GM12801 (cell line): Measurements from ENCODE around the gene S100G.

Source experiments
- TF ChIP-seq, protein P1 (sequence below): IDR thresholded peaks from one replicate; pipeline ENCODE4 v1.5.1; 2011; ENCODE audit warnings: control low read depth; ENCODE audit not compliant: insufficient read length; ENCODE audit errors: extremely low read depth

S100G gene

DNA sequence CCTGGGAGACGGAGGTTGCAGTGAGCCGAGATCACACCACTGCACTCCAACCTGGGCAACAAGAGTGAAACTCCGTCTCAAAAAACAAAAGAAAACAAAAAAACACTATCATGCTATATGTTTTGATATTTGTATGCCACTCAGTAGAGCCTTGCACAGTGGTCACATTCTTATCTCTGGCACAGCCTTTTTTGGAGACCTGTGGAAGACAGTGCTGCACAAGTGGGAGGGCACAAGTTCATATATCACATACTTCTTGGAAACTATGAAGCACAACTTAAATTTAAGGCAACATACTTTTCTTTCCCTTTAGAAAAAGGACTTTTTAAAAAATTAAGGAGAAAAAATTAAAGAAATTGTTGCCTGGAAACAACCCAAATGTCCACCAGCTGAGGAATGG, 14.4 kb upstream of the S100G start:
- TF ChIP-seq, protein P1, sequence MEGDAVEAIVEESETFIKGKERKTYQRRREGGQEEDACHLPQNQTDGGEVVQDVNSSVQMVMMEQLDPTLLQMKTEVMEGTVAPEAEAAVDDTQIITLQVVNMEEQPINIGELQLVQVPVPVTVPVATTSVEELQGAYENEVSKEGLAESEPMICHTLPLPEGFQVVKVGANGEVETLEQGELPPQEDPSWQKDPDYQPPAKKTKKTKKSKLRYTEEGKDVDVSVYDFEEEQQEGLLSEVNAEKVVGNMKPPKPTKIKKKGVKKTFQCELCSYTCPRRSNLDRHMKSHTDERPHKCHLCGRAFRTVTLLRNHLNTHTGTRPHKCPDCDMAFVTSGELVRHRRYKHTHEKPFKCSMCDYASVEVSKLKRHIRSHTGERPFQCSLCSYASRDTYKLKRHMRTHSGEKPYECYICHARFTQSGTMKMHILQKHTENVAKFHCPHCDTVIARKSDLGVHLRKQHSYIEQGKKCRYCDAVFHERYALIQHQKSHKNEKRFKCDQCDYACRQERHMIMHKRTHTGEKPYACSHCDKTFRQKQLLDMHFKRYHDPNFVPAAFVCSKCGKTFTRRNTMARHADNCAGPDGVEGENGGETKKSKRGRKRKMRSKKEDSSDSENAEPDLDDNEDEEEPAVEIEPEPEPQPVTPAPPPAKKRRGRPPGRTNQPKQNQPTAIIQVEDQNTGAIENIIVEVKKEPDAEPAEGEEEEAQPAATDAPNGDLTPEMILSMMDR, result no peak

DNA sequence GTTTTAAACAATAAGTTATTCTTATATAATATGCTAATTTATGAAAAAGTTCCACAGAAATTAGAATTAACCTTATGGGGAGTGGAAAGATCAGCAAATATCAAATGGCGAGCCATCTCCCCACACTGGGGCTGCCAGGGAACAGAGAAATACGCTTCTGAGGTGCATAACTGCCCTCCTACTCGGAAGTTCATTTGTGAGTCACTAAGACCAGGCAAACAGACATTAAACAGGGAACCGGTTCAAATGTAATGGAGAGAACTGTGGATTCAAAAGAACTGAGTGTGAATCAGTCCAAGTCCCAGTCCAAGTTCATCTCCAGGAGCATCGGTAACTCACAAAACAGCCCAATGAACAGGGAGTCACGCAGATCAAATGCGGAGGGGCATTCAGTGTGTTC, 11.4 kb upstream of the S100G start:
- TF ChIP-seq, protein P1, result no peak

DNA sequence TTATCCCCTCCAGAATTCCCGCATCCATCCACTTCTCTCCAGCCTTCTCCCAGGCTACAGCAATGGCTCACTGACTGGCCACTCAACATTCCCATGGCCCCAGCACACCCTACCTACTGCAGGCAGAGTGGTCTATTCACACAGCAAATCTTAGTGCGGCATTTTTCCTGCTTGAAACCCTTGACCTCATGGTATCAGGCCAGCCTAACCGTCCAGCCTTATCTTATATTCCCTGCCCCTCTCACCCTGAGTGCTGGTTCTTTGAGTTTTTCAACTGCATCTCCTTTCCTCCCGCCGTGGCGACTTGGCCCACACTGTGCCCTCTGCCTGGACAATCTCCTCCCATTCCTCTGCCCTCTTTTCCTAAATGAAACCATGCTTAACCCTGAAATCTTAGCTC, 10.0 kb upstream of the S100G start:
- TF ChIP-seq, protein P1, result no peak

DNA sequence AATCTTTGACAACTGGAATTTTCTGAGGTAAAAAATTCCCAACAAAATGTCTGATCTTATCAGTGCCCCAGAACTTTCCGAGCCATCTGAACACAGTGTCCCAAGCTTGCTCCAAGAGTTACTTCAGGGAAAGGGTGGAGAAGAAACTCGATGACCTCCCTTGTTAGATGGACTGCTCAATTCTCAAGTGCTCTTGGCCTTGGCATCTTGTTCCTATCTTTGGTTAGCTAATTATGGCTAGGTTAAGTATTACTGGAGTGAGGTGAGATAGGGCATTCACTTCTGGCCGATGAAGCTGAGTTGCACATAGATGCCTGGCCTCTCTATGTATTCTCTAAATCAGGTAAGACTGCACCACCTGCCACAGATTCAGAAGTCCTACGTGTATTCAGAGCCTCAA, 9.1 kb upstream of the S100G start:
- TF ChIP-seq, protein P1, result no peak

DNA sequence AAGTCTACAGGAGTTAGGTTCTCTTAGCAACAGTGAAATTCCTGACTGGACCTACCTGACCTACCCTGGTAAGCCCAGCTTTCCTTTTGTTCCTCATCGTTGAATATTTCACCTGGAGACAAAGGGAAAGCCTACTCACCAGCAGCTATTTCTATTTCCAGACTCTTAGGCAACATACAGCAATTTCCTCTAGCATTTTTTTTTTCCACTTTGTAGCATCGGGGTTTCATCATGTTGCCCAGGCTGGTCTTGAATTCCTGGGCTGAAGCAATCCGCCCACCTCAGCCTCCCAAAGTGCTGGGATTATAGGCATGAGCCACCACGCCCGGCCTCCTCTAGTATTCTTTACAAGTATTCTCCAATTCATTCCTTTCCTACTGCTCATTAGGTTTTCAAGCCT, 6.8 kb upstream of the S100G start:
- TF ChIP-seq, protein P1, result no peak

DNA sequence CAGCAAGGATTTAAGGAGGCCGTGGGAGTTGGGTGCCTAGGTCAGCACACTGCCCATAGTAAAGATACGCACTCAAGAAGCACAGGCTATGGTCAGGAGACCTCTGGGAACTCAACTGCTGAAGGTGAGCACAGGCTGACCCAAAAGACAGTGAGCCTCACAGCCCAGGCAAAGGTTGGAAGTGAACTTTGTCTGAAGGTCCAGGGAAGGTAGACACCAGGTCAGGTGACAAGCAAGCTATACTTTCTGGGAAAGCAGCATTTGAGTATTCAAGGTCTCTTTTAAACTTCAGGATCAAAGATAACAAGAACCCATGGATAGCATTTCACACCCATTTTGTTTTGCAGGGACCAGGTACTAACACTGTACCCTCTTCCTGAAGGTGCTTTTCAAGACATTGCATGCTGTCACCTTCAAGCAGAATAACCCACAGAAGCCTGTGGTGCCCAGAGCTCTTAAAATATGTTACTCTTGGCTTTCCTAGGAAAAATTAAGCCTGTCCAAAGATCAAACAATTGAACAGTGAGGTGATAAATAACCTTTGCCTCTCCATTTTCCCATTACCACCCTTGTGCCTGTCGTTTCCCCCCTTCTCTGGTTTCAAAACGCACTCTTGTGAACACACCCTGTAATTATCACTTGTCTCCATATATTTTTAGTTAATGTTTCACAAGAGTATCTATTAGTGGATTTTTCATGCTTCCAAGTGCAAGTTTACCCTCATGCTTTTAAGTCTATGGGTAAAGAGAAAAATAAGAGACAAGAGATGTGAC, 3.4 kb upstream of the S100G start:
- TF ChIP-seq, protein P1, result no peak

DNA sequence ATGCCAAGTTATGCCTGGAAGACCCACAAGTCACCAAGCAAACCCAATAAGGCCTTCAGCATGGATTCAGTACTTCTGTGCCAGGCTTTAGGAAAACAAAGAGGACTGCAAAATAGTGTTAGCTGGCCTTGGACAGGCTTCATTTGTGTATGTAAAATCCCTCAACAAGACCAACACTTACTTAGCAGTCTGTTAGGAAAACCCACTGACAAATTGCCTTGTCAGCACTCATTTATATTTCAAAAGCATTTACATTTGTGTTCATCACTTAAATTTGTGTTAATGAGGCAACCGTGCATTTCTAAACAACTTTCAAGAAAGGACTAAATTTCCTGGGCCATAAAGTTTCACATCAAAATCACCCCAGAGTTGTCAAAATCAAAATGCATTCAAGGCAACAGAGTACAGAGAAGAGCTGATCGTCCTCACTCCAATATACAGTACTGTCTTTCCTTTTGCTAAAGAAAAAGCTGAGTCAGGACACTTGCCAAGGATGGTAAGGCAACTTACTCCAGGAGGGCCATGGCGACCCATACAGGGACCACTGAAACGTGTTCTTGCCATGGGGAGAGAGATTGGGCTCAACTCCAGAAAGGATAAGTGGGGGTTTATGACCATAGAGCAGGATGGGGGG, 1.6 kb downstream of the S100G start:
- TF ChIP-seq, protein P1, result no peak
